ENCODE data around the gene FXYD1. TPM values are rescaled to one million over a fixed set of nuclear protein-coding genes. Genes with fewer than 3 reads are reported as not detected.

FXYD1 gene
- not detected in 2 replicates for total RNA-seq

GRCh38 chr19:35138305-35138892 is at the start of gene FXYD1:
TSS of gene FXYD1 (plus strand) at chr19:35138824. CDS start at chr19:35140080, 1,256 bp downstream.

GRCh38 chr19:35115177-35115951 is 23.3 kb upstream of the FXYD1 start, which contains the start of gene FXYD3:
TSS of gene FXYD3 (plus strand) at chr19:35115823. CDS start at chr19:35119377, 3,554 bp downstream.

GRCh38 chr19:35134601-35135242 is 3.9 kb upstream of the FXYD1 start, which contains the start of gene LGI4:
TSS of gene LGI4 (minus strand) at chr19:35135059. CDS start at chr19:35134680, 379 bp downstream.

GRCh38 chr19:35143231-35143715 is 4.6 kb downstream of the FXYD1 start, which contains the start of gene FXYD7:
TSS of gene FXYD7 (plus strand) at chr19:35143255. CDS start at chr19:35143334, 79 bp downstream.

GRCh38 chr19:35154525-35155406 is 16.1 kb downstream of the FXYD1 start, which contains the start of gene FXYD5:
TSS of gene FXYD5 (plus strand) at chr19:35154735. CDS start at chr19:35155551, 816 bp downstream.

Other genes starting within 250 kb of the FXYD1 start
- gene ZNF30, start 211.9 kb upstream of the FXYD1 start, total RNA-seq = 1.7 and 3.2 TPM in 2 replicates
- gene ZNF792, start 174.6 kb upstream of the FXYD1 start, total RNA-seq = 3.4 and 4.1 TPM in 2 replicates
- gene GRAMD1A, start 138.5 kb upstream of the FXYD1 start, total RNA-seq = 14.5 and 15.4 TPM in 2 replicates
- 0.48 TPM in 1 of 2 replicates, not detected in the other for gene SCN1B, start 108.4 kb upstream of the FXYD1 start, total RNA-seq
- gene HPN, start 97.1 kb upstream of the FXYD1 start, total RNA-seq = 0.72 TPM in 1 of 2 replicates, not detected in the other
- 346 and 846 TPM in 2 replicates for gene FXYD3, start 23.0 kb upstream of the FXYD1 start, total RNA-seq
- under 0.01 TPM in 1 of 2 replicates, not detected in the other for gene LGI4, start 3.8 kb upstream of the FXYD1 start, total RNA-seq
- gene FXYD7, start 4.4 kb downstream of the FXYD1 start, total RNA-seq = not detected in 2 replicates
- 8.2 and 12.8 TPM in 2 replicates for gene FXYD5, start 15.9 kb downstream of the FXYD1 start, total RNA-seq
- not detected in 2 replicates for gene FAM187B, start 89.9 kb downstream of the FXYD1 start, total RNA-seq
- gene LSR, start 110.2 kb downstream of the FXYD1 start, total RNA-seq = 45.0 and 50.6 TPM in 2 replicates
- 41.4 and 53.7 TPM in 2 replicates for gene USF2, start 130.1 kb downstream of the FXYD1 start, total RNA-seq
- under 0.01 TPM in 1 of 2 replicates, not detected in the other for gene HAMP, start 143.7 kb downstream of the FXYD1 start, total RNA-seq
- gene MAG, start 153.3 kb downstream of the FXYD1 start, total RNA-seq = not detected in 2 replicates
- gene CD22, start 190.4 kb downstream of the FXYD1 start, total RNA-seq = not detected in 2 replicates
- under 0.01 TPM in 1 of 2 replicates, not detected in the other for gene FFAR1, start 209.1 kb downstream of the FXYD1 start, total RNA-seq
- gene FFAR3, start 219.6 kb downstream of the FXYD1 start, total RNA-seq = not detected in 2 replicates
- gene GPR42, start 232.2 kb downstream of the FXYD1 start, total RNA-seq = not detected in 2 replicates